HepG2 (cell line): ENCODE measurements around the gene GIPC1. TPM values are rescaled to one million over a fixed set of nuclear protein-coding genes. Genes with fewer than 3 reads are reported as not detected.

Source experiments
- ATF7 ChIP-seq, 2 experiments: fragments of 450-650 bp in 1 of 2; sonication (generic) in 1 of 2; formaldehyde crosslinking in 1 of 2; IDR thresholded peaks; 2 replicates each; pipeline versions ENCODE4 v1.4.0 to v1.6.1; 2016 to 2020; ENCODE audit warnings: antibody characterized with exemption in 1 of 2, mild to moderate bottlenecking in 1 of 2, missing genetic modification reagents in 1 of 2
- ATRX ChIP-seq: sonication (generic); formaldehyde crosslinking; IDR thresholded peaks from 2 replicates; pipeline ENCODE4 v1.4.0; 2020; ENCODE audit warnings: missing genetic modification reagents, borderline replicate concordance
- CEBPG ChIP-seq: IDR thresholded peaks from 2 replicates; pipeline ENCODE4 v1.6.1; 2016
- CENPX ChIP-seq: sonication (generic); formaldehyde crosslinking; IDR thresholded peaks from 2 replicates; pipeline ENCODE4 v1.9.0; 2021; ENCODE audit warnings: mild to moderate bottlenecking, missing genetic modification reagents, moderate library complexity
- EEA1 ChIP-seq: sonication (generic); formaldehyde crosslinking; IDR thresholded peaks from 2 replicates; pipeline ENCODE4 v1.5.1; 2020; ENCODE audit warnings: mild to moderate bottlenecking, missing genetic modification reagents, borderline replicate concordance
- FLYWCH1 ChIP-seq: sonication (generic); formaldehyde crosslinking; IDR thresholded peaks from 2 replicates; pipeline ENCODE4 v1.8.1; 2023; ENCODE audit warnings: mild to moderate bottlenecking, missing genetic modification reagents
- FOXK2 ChIP-seq: fragments of 450-650 bp; IDR thresholded peaks from 2 replicates; pipeline ENCODE4 v1.6.1; 2016
- HDAC2 ChIP-seq: sonication (generic); formaldehyde crosslinking; IDR thresholded peaks from 2 replicates; pipeline ENCODE4 v1.4.0; 2020; ENCODE audit warnings: missing genetic modification reagents
- HMG20A ChIP-seq: IDR thresholded peaks from 2 replicates; pipeline ENCODE4 v1.6.1; 2016; ENCODE audit warnings: borderline replicate concordance
- HNRNPLL ChIP-seq: fragments of 200-400 bp; formaldehyde crosslinking; IDR thresholded peaks from 2 replicates; pipeline ENCODE4 v1.6.1; 2017; ENCODE audit warnings: mild to moderate bottlenecking, low read depth, low read length; ENCODE audit not compliant: poor library complexity, severe bottlenecking
- KMT2A ChIP-seq: sonication (generic); formaldehyde crosslinking; IDR thresholded peaks from 2 replicates; pipeline ENCODE4 v1.4.0; 2020; ENCODE audit warnings: missing genetic modification reagents
- MAFF ChIP-seq: IDR thresholded peaks from 2 replicates; pipeline ENCODE4 v1.6.1; 2011; ENCODE audit warnings: low read depth, low read length, improper control_type of control experiment
- MIER2 ChIP-seq: IDR thresholded peaks from 2 replicates; pipeline ENCODE4 v1.6.1; 2016; ENCODE audit warnings: missing biosample characterization, missing genetic modification reagents
- NCOR1 ChIP-seq: fragments of 200-600 bp; sonication (generic); IDR thresholded peaks from 2 replicates; pipeline ENCODE4 v1.7.0; 2017; ENCODE audit warnings: antibody characterized with exemption, low read length, borderline replicate concordance
- PAX8 ChIP-seq: sonication (generic); formaldehyde crosslinking; IDR thresholded peaks from 2 replicates; pipeline ENCODE4 v1.8.0; 2022; ENCODE audit warnings: mild to moderate bottlenecking, missing genetic modification reagents, borderline replicate concordance
- PCBP2 ChIP-seq: fragments of 200-400 bp; formaldehyde crosslinking; optimal IDR thresholded peaks from 2 replicates; pipeline ENCODE3; 2018; ENCODE audit warnings: low read length, low read depth; ENCODE audit not compliant: poor library complexity, severe bottlenecking
- POLR2A ChIP-seq, 2 experiments: IDR thresholded peaks; 2 replicates each; pipeline ENCODE4 v1.6.1; 2011; ENCODE audit warnings: low read depth in 2 of 2, low read length in 2 of 2, mild to moderate bottlenecking in 1 of 2, moderate library complexity in 1 of 2; ENCODE audit not compliant: insufficient read depth in 1 of 2
- RARA ChIP-seq: IDR thresholded peaks from 2 replicates; pipeline ENCODE4 v1.6.1; 2016; ENCODE audit warnings: missing genetic modification reagents, missing compliant biosample characterization
- SAP130 ChIP-seq: IDR thresholded peaks from 2 replicates; pipeline ENCODE4 v1.6.1; 2016; ENCODE audit warnings: low read depth
- XBP1 ChIP-seq: sonication (generic); formaldehyde crosslinking; IDR thresholded peaks from 2 replicates; pipeline ENCODE4 v1.5.0; 2020; ENCODE audit warnings: missing genetic modification reagents
- ZNF296 ChIP-seq: sonication (generic); formaldehyde crosslinking; conservative IDR thresholded peaks from 2 replicates; pipeline ENCODE4 v1.5.0; 2020; ENCODE audit warnings: mild to moderate bottlenecking, missing genetic modification reagents
- ZNF367 ChIP-seq: sonication (generic); formaldehyde crosslinking; IDR thresholded peaks from 2 replicates; pipeline ENCODE4 v1.4.0; 2020; ENCODE audit warnings: missing genetic modification reagents, borderline replicate concordance
- ZNF549 ChIP-seq: sonication (generic); formaldehyde crosslinking; IDR thresholded peaks from 2 replicates; pipeline ENCODE4 v1.5.0; 2020; ENCODE audit warnings: missing genetic modification reagents
- polyA plus RNA-seq, 8 experiments: library from polyadenylated mRNA; depleted of rRNA in 3 of 8; stranded (reverse) in 7 of 8; unstranded in 1 of 8; fragments of >200 nt; fragmentation: Illumina TruSeq in 4 of 8; extraction: Trizol in 4 of 8; gene quantifications; 2 replicates each; pipeline versions ENCODE4 v1.2.1 to v1.2.3, GENCODE V29; 2011 to 2016; ENCODE audit warnings: low read depth in 4 of 8, missing spikeins in 1 of 8, mixed read lengths in 1 of 8; ENCODE audit not compliant: insufficient read depth in 1 of 8
- total RNA-seq, 5 experiments: library from RNA; depleted of rRNA; stranded (reverse); fragments of >200 nt; fragmentation: Illumina TruSeq; extraction: Trizol; gene quantifications; 2 replicates each; pipeline ENCODE4 v1.2.3, GENCODE V29; 2016; ENCODE audit warnings: low read depth in 1 of 5
- TF ChIP-seq, protein P1 (sequence below): sonication (generic); formaldehyde crosslinking; IDR thresholded peaks from 2 replicates; pipeline ENCODE4 v1.4.0; 2020; ENCODE audit warnings: missing genetic modification reagents
- TF ChIP-seq, protein P2 (sequence below): sonication (generic); formaldehyde crosslinking; IDR thresholded peaks from 2 replicates; pipeline ENCODE4 v1.4.0; 2020; ENCODE audit warnings: missing genetic modification reagents, mild to moderate bottlenecking, borderline replicate concordance
- TF ChIP-seq, protein P3 (sequence below): sonication (generic); formaldehyde crosslinking; IDR thresholded peaks from 2 replicates; pipeline ENCODE4 v1.8.1; 2023; ENCODE audit warnings: mild to moderate bottlenecking, missing genetic modification reagents
- TF ChIP-seq, protein P4 (sequence below), 2 experiments: sonication (generic) in 1 of 2; formaldehyde crosslinking in 1 of 2; IDR thresholded peaks; 2 replicates each; pipeline versions ENCODE4 v1.5.1 to v1.6.1; 2011 to 2020; ENCODE audit warnings: borderline replicate concordance in 1 of 2, low read depth in 1 of 2, low read length in 1 of 2, mild to moderate bottlenecking in 1 of 2, missing genetic modification reagents in 1 of 2, moderate library complexity in 1 of 2

The GIPC1 gene
- total and polyA plus RNA-seq, 2 of the 13 experiments (the other 11 are each of a cell fraction or from before 2014, with no cell fraction given): 27.1 to 48.1 TPM

DNA sequence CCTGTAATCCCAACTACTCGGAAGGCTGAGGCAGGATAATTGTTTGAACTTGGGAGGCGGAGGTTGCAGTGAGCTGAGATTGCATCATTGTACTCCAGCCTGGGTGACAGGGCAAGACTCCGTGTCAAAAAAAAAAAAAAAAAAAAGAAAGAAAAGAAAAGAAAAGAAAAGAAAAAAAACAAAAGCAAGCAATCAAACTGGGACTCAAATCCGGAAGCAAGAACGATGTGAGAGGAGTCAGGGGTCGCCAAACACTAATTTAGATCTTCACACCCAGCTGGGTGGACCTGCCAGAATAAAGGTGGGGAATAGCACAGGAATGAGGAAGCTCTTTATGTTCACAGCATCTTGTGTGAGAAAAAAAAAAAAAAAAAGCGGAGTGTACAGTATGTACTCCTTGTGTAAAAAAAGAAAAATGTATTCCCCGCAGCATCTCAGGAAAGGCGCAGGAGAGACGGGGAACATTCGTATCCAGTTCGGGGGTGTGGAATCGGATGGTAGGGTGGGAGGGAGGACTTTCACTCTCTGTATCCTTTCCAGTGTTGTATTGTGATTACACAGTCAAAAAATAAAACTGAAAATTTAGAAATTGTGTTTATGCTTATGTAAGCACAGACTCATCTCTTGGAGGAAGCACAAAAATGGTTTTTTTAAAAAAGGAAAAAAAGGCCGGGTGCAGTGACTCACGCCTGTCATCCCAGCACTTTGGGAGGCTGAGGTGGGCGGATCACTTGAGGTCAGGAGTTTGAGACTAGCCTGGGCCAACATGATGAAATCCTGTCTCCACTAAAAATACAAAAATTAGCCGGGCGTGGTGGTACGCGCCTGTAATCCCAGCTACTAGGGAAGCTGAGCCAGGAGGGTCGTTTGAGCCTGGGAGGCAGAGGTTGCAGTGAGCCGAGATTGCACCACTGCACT lies 14.6 kb upstream of the GIPC1 start (continued):
- no peak for TF ChIP-seq FLYWCH1 (CRISPR knock-in tag)
- TF ChIP-seq, protein P1, sequence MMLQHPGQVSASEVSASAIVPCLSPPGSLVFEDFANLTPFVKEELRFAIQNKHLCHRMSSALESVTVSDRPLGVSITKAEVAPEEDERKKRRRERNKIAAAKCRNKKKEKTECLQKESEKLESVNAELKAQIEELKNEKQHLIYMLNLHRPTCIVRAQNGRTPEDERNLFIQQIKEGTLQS (CRISPR knock-in tag): no peak
- TF ChIP-seq CEBPG (CRISPR knock-in tag): peak; percentile 70
- peak; percentile 34; the same call in 1 of the 2 replicates for TF ChIP-seq SAP130 (CRISPR knock-in tag)
- no peak for TF ChIP-seq XBP1
- TF ChIP-seq, protein P2, sequence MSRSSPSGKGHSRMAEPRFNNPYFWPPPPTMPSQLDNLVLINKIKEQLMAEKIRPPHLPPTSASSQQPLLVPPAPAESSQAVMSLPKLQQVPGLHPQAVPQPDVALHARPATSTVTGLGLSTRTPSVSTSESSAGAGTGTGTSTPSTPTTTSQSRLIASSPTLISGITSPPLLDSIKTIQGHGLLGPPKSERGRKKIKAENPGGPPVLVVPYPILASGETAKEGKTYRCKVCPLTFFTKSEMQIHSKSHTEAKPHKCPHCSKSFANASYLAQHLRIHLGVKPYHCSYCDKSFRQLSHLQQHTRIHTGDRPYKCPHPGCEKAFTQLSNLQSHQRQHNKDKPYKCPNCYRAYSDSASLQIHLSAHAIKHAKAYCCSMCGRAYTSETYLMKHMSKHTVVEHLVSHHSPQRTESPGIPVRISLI: peak; percentile 37; the same call in 1 of the 2 replicates
- no peak for TF ChIP-seq CENPX
- no peak for TF ChIP-seq PCBP2
- no peak for TF ChIP-seq ATRX (CRISPR knock-in tag)
- TF ChIP-seq HMG20A: no peak
- TF ChIP-seq MAFF: peak; percentile 36; the same call in 1 of the 2 replicates
- TF ChIP-seq, protein P3, sequence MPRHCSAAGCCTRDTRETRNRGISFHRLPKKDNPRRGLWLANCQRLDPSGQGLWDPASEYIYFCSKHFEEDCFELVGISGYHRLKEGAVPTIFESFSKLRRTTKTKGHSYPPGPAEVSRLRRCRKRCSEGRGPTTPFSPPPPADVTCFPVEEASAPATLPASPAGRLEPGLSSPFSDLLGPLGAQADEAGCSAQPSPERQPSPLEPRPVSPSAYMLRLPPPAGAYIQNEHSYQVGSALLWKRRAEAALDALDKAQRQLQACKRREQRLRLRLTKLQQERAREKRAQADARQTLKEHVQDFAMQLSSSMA: no peak
- peak; percentile 20; the same call in 1 of the 2 replicates for TF ChIP-seq RARA (CRISPR knock-in tag)
- TF ChIP-seq, protein P4, sequence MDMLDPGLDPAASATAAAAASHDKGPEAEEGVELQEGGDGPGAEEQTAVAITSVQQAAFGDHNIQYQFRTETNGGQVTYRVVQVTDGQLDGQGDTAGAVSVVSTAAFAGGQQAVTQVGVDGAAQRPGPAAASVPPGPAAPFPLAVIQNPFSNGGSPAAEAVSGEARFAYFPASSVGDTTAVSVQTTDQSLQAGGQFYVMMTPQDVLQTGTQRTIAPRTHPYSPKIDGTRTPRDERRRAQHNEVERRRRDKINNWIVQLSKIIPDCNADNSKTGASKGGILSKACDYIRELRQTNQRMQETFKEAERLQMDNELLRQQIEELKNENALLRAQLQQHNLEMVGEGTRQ (IDR thresholded peaks at IDR 0.05; ENCODE audit: low read depth, low read length): no peak
- TF ChIP-seq, protein P4 (CRISPR knock-in tag; IDR thresholded peaks at IDR 0.05; ENCODE audit: borderline replicate concordance): no peak
- TF ChIP-seq MIER2 (CRISPR knock-in tag): no peak
- TF ChIP-seq EEA1 (CRISPR knock-in tag): no peak
- TF ChIP-seq ZNF367 (CRISPR knock-in tag): no peak
- TF ChIP-seq ZNF549 (CRISPR knock-in tag): no peak
- TF ChIP-seq FOXK2: no peak
- no peak; the same call in 1 of the 2 replicates for TF ChIP-seq HDAC2 (CRISPR knock-in tag)
- TF ChIP-seq HNRNPLL: no peak
- peak; percentile 47 for TF ChIP-seq ATF7 (IDR thresholded peaks at IDR 0.05)
- no peak for TF ChIP-seq ATF7 (CRISPR knock-in tag; IDR thresholded peaks at IDR 0.05)
- TF ChIP-seq ZNF296 (CRISPR knock-in tag): no peak
- TF ChIP-seq POLR2A (IDR thresholded peaks at IDR 0.05; ENCODE audit: insufficient read depth in 1 of 2, low read depth in 2 of 2, low read length in 2 of 2): no peak
- TF ChIP-seq KMT2A: no peak
- no peak for TF ChIP-seq PAX8 (CRISPR knock-in tag)
- no peak for TF ChIP-seq NCOR1
